HCT116 (cell line): ENCODE measurements around the gene PDE9A. TPM values are rescaled to one million over a fixed set of nuclear protein-coding genes. Genes with fewer than 3 reads are reported as not detected.
A peak's percentile ranks its signal among the peaks of the same experiment; 100 is the strongest.

Source experiments
- ATAC-seq: fragments of 200-7000 bp; cut with Tn5 transposase; 2 replicates; pipeline ENCODE4 v1.9.1; 2020; ENCODE audit warnings: mild to moderate bottlenecking, moderate library complexity
- BruUV-seq: library from RNA; stranded (reverse); fragments of 400-500 nt; replicated peaks from 2 replicates; lab custom pipeline; 2021; lab: Mats Ljungman, UMichigan
- CTCF ChIA-PET: fragments of 300-600 bp; sonication (Branson Sonifier 250); formaldehyde crosslinking; loops from one replicate; lab custom pipeline; 2021; ENCODE audit warnings: antibody characterized with exemption; lab: Charles Lee
- POLR2A ChIA-PET: fragments of 300-600, 350-600 bp; sonication (Branson Sonifier 250); formaldehyde crosslinking; loops from one replicate; lab custom pipeline; 2021; ENCODE audit warnings: antibody characterized with exemption; lab: Charles Lee
- RAD21 ChIA-PET, 2 experiments: fragments of 300-600 bp; sonication (Branson Sonifier 250); formaldehyde crosslinking; loops; one replicate each; lab custom pipeline; 2023; ENCODE audit warnings: low total read pairs in 2 of 2; ENCODE audit not compliant: uncharacterized antibody in 2 of 2, unreplicated experiment in 2 of 2, low non-redundant PET in 1 of 2; lab: Charles Lee
- DNase-seq: peaks from one replicate; pipeline ENCODE4 v3.0.0-alpha.2; 2010; ENCODE audit warnings: low read depth, low spot score
- H2AFZ ChIP-seq: fragments of 200-600 bp; shearing (Covaris generic), sonication (generic); 2 replicates; pipeline ENCODE4 v1.6.1; 2017; ENCODE audit warnings: low read depth, mixed run types, mixed read lengths, antibody characterized with exemption, low read length; ENCODE audit not compliant: poor library complexity, severe bottlenecking
- H3K27ac ChIP-seq: 2 replicates; pipeline ENCODE4 v1.5.1; 2012; ENCODE audit warnings: low read depth, low read length
- H3K27me3 ChIP-seq: fragments of 200-600 bp; sonication (generic); 2 replicates; pipeline ENCODE4 v1.6.1; 2016; ENCODE audit warnings: mixed run types, low read length, mixed read lengths; ENCODE audit not compliant: insufficient read depth
- H3K36me3 ChIP-seq, 2 experiments: fragments of 200-500 bp in 1 of 2; fragments of 200-600 bp in 1 of 2; sonication (Bioruptor generic) in 1 of 2; sonication (generic) in 1 of 2; 2 replicates each; pipeline versions ENCODE4 v1.5.1 to v1.6.1; 2014 to 2016; ENCODE audit warnings: low read length in 2 of 2, inconsistent platforms in 1 of 2, mixed read lengths in 1 of 2, mixed run types in 1 of 2; ENCODE audit not compliant: insufficient read depth in 2 of 2, control insufficient read depth in 1 of 2
- H3K4me1 ChIP-seq, 2 experiments: fragments of 200-600 bp in 1 of 2; sonication (generic) in 1 of 2; 2 replicates each; pipeline versions ENCODE4 v1.5.1 to v1.6.1; 2012 to 2017; ENCODE audit warnings: low read length in 2 of 2, inconsistent platforms in 1 of 2, mild to moderate bottlenecking in 1 of 2, mixed read lengths in 1 of 2, mixed run types in 1 of 2, moderate library complexity in 1 of 2; ENCODE audit not compliant: insufficient read depth in 2 of 2, control insufficient read depth in 1 of 2
- H3K4me2 ChIP-seq: fragments of 200-600 bp; sonication (generic); 2 replicates; pipeline ENCODE4 v1.6.1; 2017; ENCODE audit warnings: mixed run types, low read length, mixed read lengths
- H3K4me3 ChIP-seq, 2 experiments: fragments of 200-600 bp in 1 of 2; sonication (generic) in 1 of 2; replicated peaks in 1 of 2; 2 replicates each; pipeline ENCODE4 v1.5.1; 2011 to 2016; ENCODE audit warnings: low read length in 2 of 2, control low read depth in 1 of 2, low read depth in 1 of 2, mild to moderate bottlenecking in 1 of 2, mixed read lengths in 1 of 2, mixed run types in 1 of 2
- H3K79me2 ChIP-seq: fragments of 200-600 bp; sonication (generic); 2 replicates; pipeline ENCODE4 v1.6.1; 2017; ENCODE audit warnings: mild to moderate bottlenecking, mixed run types, low read length, moderate library complexity, mixed read lengths; ENCODE audit not compliant: insufficient read depth
- H3K9ac ChIP-seq: fragments of 200-600 bp; sonication (generic); 2 replicates; pipeline ENCODE4 v1.6.1; 2016; ENCODE audit warnings: low read length, mixed read lengths
- H3K9me2 ChIP-seq: fragments of 200-600 bp; sonication (generic), shearing (Covaris generic); 2 replicates; pipeline ENCODE4 v1.6.1; 2017; ENCODE audit warnings: mixed run types, mild to moderate bottlenecking, moderate library complexity; ENCODE audit not compliant: insufficient read depth
- H3K9me3 ChIP-seq, 2 experiments: fragments of 200-500 bp in 1 of 2; fragments of 200-600 bp in 1 of 2; sonication (Bioruptor generic) in 1 of 2; sonication (generic) in 1 of 2; 2 replicates each; pipeline ENCODE4 v1.6.1; 2014 to 2017; ENCODE audit warnings: low read length in 2 of 2, mixed read lengths in 2 of 2, inconsistent platforms in 1 of 2, low read depth in 1 of 2, mild to moderate bottlenecking in 1 of 2, mixed run types in 1 of 2, moderate library complexity in 1 of 2; ENCODE audit not compliant: control insufficient read depth in 1 of 2, insufficient read depth in 1 of 2
- H4K20me1 ChIP-seq: fragments of 200-600 bp; sonication (generic), shearing (Covaris generic); 2 replicates; pipeline ENCODE4 v1.6.1; 2017; ENCODE audit warnings: mixed run types, mild to moderate bottlenecking, moderate library complexity; ENCODE audit not compliant: insufficient read depth
- ATF3 ChIP-seq: IDR thresholded peaks from 2 replicates; pipeline ENCODE4 v1.6.1; 2012
- CEBPB ChIP-seq: IDR thresholded peaks from 2 replicates; pipeline ENCODE4 v1.6.1; 2012; ENCODE audit warnings: low read depth
- POLR2A ChIP-seq: IDR thresholded peaks from 2 replicates; pipeline ENCODE4 v1.7.0; 2011; ENCODE audit warnings: borderline replicate concordance; ENCODE audit not compliant: insufficient read depth, insufficient read length; ENCODE audit errors: extremely low read depth
- RAD21 ChIP-seq: IDR thresholded peaks from 2 replicates; pipeline ENCODE4 v1.6.1; 2012; ENCODE audit warnings: low read depth, mild to moderate bottlenecking
- SIN3A ChIP-seq: IDR thresholded peaks from 2 replicates; pipeline ENCODE4 v1.6.1; 2012; ENCODE audit warnings: low read depth
- SP1 ChIP-seq: IDR thresholded peaks from 2 replicates; pipeline ENCODE4 v1.6.1; 2012; ENCODE audit warnings: low read depth
- SRF ChIP-seq: IDR thresholded peaks from 2 replicates; pipeline ENCODE4 v1.6.1; 2012; ENCODE audit warnings: low read depth
- TCF7L2 ChIP-seq: IDR thresholded peaks from 2 replicates; pipeline ENCODE4 v1.7.0; 2011; ENCODE audit warnings: borderline replicate concordance, inconsistent platforms; ENCODE audit not compliant: insufficient read depth, insufficient read length; ENCODE audit errors: extremely low read depth
- intact Hi-C: fragments of 100-400 bp; cut with micrococcal nuclease; formaldehyde crosslinking; loops from 2 replicates; pipeline ENCODE4 v1.10.0; 2022
- total RNA-seq: library from RNA; stranded (reverse); gene quantifications from one replicate; pipeline ENCODE4 v1.2.1, GENCODE V29; 2021; ENCODE audit not compliant: unreplicated experiment

PDE9A gene
- total RNA-seq, 1 experiment from 2014 or later, result 31.4 TPM

GRCh38 chr21:42671778-42672593 is 18.6 kb downstream of the PDE9A start:
- peak overlapping the region; percentile 59 for H3K4me2 ChIP-seq
- peaks cover 3 to 5% of the 10 kb centered on the region in 2 experiments; a peak in 2 of 4 replicates for H3K36me3 ChIP-seq
- H3K9me2 ChIP-seq, result no peaks in the 10 kb centered on the region
- RAD21 ChIA-PET, result no interaction called here
- ATAC-seq, result no peak
- TF ChIP-seq SP1 (no peak), SRF (no peak), POLR2A (no peak), RAD21 (no peak), TCF7L2 (no peak), ATF3 (no peak)
- TF ChIP-seq, all 23 proteins: peak for 0
- no peak overlapping the region for H3K4me3 ChIP-seq
- ChIA-PET POLR2A (no interaction called here), CTCF (interaction anchor here (1.5 kb wide), 1 partner anchor 20 kb away, joined by 5 read pairs; no protein-coding TSS in a partner anchor)
- H2AFZ ChIP-seq, result no peak overlapping the region
- no peaks in the 10 kb centered on the region for H3K9me3 ChIP-seq
- intact Hi-C loops, result no loop called here
- H3K27ac ChIP-seq, result 0 out of 2 replicates have a peak overlapping the region, but pooled peaks have one; percentile 43
- no peak for DNase-seq
- no peaks in the 10 kb centered on the region for H4K20me1 ChIP-seq
- BruUV-seq, result no TSS peak
- no peaks in the 10 kb centered on the region for H3K27me3 ChIP-seq
- peak overlapping the region; percentile 22; the same call in 1 of the 2 replicates for H3K9ac ChIP-seq
- 0 out of 2 replicates have a peak, but pooled peaks cover 8% of the 10 kb centered on the region for H3K79me2 ChIP-seq
- H3K4me1 ChIP-seq, result peaks cover 23 to 24% of the 10 kb centered on the region in 2 experiments

- Histone ChIP-seq H3K79me2 (0 out of 2 replicates have a peak, but pooled peaks cover 8% of the 10 kb centered on the region), H3K27me3 (no peaks in the 10 kb centered on the region), H3K4me3 (peak overlapping the region in 1 of 2 experiments; percentile 32; a peak in 1 of 4 replicates), H3K9ac (peak overlapping the region; percentile 22; the same call in 1 of the 2 replicates), H2AFZ (no peak overlapping the region), H3K36me3 (peaks cover 3 to 5% of the 10 kb centered on the region in 2 experiments; a peak in 2 of 4 replicates), H3K9me3 (no peaks in the 10 kb centered on the region), H3K27ac (peak overlapping the region; percentile 43; the same call in 1 of the 2 replicates), H3K9me2 (no peaks in the 10 kb centered on the region), H3K4me1 (peaks cover 23 to 27% of the 10 kb centered on the region in 2 experiments), H4K20me1 (no peaks in the 10 kb centered on the region), H3K4me2 (peak overlapping the region; percentile 59)
- DNase-seq, result no peak
- CTCF ChIA-PET, result no interaction called here
- peak; percentile 82 for ATAC-seq
- intact Hi-C loops, result no loop called here
- POLR2A ChIA-PET, result no interaction called here
- RAD21 ChIA-PET, result no interaction called here
- no TSS peak for BruUV-seq
- TF ChIP-seq CEBPB (no peak), SIN3A (0 out of 2 replicates have a peak, but pooled peaks have one; percentile 47)
Observed at GRCh38 chr21:42672699-42673458, 19.5 kb downstream of the PDE9A start.
